Stimulated activated naive CD4-positive, alpha-beta T cell treated with Interleukin-2 at 50 U/mL for 16 hours (primary cell): ENCODE data around the gene GPS1.

Source experiments
- DNase-seq: peaks from one replicate; lab custom pipeline; 2025; lab: John Stamatoyannopoulos, UW

The GPS1 gene

DNA sequence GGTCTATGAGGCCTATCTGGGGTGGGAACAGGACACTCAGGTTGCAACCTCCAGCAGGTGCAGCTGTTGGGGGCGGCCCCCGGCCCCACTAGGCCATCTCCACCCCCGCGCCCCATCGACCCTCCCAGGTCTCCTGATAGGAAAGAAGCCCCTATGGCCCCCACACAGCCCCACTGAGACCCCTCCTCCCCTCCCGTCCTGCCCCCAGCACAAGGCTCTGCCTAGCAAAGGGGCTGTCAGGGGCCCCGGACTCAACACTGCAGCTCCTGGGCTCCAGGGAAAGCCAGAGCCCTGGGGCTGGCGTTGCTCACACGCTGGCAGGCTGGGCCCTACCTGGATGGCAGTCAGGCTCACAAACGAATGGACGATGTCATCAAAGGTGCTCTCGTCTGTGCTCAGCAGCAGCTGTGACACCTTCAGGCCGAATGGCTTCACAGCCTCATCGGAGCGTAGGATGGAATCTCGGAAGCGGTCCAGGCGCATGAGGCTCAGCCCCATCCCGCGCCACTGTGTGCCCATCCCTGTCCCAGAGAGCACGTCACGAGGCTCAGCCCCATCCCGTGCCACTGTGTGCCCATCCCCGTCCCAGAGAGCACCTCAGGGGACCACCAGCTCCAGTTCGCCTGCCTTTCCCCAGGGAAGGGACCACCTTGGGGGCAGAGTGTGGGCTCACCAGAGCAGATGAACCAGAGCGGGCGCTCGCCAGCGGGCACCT, 39.0 kb downstream of the GPS1 start:
- DNase-seq, result no peak

DNA sequence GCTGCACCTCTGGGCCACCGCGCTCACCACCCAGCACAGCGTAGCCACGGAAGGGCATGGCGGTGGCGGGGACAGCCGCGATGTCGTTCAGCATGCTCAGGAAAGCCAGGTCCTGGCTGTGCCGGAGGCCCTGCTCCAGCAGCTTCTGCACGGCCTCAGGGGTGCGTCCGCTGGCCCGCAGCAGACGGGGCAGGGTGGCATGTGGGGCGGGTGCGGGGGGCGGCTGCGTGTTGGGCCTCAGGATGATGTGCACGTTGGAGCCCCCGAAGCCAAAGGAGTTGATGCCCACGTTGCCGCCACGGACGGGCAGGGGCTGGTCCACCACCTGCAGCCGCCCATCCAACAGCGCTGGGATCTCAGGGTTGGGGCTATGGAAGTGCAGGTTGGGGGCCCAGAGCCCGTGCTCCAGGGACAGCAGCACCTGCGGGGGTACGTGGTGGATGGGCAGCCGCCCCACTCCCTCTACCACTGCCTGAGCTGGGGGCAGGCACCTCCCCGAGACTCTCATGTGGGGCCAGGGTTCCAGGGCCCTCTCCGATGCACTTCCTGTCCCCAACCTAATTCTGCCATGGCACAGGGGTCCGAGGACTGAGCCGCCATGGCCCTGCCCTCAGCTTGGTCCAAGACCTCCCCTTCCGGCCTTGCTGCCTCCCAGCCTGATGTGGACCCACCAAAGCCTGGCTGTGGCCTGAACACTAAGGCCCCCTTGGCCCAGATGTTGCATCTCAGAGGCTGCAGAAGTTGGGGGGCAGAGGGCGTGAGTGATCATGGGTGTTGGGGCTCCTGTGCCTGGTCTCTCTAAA, 39.8 kb downstream of the GPS1 start:
- DNase-seq, result no peak

DNA sequence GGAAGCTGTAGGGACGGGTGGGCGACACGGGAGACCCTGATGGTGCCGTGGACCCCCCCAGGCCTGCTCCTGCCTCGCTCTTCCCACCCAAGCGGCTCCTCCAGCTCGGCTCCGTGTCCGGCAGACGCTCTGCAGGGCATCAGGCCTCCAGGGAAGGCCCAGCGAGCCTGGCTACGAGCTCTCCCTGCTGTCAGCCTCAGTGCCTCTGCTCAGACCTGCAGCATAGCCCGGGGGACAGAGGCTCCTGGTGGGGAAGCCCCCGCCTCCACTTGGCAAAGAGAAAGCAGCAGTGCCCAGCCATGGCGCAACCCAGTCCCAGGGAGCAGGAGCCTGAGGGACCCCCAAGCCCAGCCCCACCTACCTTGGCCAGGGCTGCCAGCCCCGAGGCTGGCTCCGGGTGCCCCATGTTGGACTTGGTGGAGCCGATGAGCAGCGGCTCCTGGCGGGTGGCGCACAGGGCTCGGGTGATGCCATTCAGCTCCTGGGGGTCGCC, 40.4 kb downstream of the GPS1 start:
- DNase-seq, result no peak

DNA sequence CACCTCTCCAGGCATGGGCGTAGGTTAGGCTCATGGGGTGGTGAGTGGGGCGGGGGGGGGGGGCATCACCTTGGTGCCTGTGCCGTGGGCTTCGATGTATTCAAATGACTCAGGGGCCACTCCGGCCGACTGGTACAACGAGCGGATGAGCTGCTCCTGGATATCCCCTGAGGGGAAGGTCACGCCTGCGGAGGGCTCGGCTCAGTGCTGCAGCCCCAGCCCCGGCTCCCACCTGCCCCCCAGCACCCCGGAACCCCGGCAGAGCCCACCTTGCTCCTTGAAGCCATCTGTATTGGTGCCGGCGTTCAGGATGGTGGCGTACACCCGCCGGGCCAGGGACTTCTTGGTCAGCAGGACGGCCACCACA, 40.9 kb downstream of the GPS1 start:
- no peak for DNase-seq

DNA sequence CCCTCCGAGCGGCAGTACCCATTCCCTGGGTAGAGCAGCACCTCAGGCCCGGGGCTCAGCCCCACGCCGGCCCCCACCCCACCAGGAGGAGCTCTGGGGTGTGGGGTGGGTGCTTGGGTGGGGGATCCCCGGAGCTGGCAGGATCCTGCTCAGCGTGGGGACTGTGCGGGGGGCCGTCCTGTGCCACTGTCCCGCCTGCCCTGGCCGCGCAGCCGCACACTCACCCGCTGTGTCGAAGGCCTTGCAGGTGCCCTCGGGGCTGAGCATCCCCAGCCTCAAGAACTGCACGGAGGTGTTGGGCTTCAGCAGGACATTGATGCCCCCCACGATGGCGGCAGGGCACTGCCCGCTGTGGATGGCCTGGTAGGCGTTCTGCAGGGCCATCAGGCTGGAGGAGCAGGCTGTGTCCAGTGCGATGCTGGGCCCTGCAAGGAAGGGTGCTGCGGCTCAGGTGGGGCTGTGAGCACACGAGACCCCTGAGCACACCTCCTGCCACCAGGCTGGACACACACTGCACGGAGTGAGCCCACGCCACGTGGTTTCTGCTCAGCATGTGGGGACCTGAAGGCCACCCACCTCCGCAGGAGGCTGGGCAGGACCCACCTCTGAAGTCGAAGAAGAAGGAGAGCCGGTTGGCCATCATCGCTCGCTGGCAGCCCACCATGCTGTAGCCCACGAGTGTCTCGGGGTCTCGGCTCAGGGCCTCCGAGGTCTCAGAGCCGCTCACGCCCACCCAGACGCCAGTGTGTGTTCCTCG, 41.5 kb downstream of the GPS1 start:
- no peak for DNase-seq

DNA sequence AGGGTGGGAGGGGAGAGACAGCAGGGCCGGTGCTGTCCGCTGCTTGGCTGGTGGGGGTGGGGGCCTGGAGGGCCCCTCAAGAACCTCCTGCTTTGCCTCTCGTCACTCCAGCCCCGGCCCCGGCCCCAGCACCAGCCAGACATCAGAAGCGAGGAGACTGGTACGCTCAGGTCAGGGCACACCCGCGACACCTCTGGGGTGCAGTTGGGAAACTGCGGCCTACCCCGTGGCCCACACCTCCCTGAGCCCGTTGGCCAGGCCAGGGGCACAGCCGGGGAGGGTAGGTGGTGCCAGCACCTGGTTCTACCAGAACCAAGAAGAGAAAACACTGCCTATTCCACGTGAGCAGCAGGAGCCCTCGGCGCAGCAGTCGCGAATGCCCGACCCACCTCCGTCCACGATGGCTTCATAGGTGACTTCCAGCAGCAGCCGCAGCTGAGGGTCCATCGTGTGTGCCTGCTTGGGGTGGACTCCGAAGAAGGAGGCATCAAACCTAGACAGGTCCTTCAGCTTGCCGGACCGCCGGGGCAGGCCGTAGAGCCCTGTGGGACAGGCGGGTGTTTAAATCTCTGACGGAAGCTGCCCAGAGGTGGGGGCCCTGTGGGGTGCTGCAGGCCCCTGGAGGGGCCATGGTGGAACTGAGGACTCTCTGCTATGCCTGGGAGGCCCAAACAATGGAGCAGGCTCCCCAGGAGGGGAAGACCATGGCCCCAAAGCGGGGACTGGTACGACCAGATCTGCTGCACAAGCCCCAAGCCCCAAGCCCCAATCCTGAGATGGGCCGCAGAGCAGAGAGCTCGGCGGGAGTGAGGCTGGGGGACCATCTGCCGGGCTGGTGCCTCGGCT, 43.5 kb downstream of the GPS1 start:
- DNase-seq, result no peak

DNA sequence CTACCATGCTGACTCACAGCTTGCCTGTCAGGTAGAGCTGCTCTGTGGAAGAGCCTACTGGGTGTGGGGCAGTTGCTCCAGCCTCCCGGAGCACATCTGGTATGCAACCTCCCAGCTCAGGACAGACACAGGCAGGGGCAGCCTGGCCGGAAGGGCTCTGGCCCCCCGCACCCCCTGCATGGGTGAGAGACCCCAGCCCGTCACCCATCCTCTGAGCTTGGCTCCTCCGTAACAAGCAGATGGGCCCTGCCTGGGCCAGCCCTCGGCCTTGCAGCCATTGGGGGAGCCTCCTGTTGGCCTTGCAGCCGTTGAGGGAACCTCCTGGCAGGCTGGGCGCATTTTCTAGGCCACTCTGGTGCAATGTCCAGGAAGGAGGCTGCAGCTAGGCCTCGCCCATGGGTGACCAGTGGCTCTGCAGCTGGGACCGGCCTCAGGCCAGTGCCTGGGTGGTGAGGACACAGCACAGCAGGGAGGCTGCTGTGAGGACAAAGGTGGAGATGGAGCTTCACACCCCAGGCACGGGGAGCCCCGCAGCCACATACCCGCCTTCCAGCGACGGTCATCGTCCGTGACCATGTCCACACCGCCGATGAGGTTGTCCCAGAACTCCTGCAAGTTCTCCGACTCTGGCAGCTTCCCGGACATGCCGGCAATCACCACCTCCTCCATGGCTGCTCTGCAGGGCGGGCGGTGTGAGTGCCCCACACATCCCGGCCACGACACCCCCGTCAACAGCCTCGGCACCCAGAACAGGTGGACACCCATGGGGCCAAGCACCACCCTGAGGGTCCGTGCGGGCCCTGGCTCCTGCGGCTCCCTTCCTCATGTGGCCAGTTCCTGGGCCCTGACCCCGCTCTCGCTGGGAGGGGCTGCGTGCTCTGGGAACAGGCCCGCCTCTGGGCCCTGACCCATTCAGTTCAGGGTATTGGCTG, 44.3 kb downstream of the GPS1 start:
- DNase-seq, result no peak

DNA sequence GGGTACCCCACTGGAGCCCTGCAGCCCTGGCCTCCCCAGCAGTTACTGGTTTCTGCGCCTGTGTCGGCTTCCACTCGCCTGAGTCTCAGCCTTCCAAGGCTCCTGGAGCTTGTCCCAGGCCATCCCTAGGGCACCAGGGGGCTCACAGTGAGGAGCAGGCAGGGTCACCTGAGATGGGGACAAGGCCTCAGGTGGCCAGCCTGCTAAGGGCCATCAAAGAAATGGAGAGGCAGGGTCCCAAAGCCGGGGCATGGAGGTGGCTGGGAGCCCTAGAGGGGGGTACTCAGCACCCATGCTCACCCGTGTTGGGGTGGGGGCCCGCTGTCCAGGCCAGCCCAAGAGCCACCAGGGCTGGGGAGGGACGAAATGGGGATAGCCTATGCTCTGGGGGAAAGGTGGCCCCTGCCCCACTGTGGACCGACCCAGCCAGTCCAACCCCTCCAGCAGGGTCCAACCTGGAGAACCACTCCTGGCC, 45.0 kb downstream of the GPS1 start:
- no peak for DNase-seq

DNA sequence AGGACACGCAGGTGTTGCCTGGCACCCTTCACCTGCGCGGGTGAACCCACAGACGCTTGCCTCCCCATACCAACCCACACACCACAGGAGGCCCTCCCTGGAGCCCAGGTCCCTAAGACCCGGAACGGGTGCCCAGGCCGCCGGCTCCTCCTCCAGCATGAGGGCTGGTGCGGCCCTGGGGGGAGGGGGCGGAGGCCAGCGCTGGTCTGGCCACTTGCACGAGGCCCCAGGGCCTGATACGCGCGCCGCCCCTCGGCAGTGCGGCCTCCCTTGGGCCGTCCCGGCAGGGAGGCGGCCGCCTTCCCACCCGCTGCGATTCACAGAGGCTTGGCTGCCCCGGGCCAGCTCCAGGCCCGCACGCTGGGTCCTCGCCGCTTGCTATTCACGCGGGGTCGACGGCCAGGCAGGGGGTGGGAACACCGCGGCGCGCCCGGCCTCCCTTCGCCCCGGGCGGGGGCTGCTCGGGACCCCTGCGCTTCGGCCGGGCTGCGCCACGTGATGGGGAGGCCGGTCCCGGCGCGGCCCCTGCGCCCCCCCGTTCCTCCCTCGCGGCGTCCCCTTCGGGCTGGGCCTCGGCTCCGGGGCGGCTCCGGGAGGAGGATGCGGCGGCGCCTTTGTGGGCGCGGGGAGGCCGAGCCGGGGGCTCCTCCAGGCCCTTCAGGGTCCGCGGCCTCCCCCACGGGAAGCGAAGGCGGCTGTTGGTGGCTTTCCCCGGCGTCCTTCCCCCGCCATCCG, 45.7 kb downstream of the GPS1 start:
- peak; percentile 42 for DNase-seq

DNA sequence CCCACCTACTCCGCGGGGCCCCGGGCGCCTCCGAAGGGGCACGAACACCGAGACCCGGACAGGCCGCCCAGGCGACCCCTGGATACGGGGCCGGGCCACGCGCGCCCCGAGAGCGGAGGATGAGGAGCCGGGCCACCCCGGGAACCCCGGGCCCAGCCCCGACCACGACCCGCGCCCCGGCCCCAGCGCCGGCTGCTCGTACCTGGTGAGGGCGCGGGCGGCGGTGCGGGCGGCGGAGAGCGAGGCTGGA, 46.1 kb downstream of the GPS1 start:
- no peak for DNase-seq

DNA sequence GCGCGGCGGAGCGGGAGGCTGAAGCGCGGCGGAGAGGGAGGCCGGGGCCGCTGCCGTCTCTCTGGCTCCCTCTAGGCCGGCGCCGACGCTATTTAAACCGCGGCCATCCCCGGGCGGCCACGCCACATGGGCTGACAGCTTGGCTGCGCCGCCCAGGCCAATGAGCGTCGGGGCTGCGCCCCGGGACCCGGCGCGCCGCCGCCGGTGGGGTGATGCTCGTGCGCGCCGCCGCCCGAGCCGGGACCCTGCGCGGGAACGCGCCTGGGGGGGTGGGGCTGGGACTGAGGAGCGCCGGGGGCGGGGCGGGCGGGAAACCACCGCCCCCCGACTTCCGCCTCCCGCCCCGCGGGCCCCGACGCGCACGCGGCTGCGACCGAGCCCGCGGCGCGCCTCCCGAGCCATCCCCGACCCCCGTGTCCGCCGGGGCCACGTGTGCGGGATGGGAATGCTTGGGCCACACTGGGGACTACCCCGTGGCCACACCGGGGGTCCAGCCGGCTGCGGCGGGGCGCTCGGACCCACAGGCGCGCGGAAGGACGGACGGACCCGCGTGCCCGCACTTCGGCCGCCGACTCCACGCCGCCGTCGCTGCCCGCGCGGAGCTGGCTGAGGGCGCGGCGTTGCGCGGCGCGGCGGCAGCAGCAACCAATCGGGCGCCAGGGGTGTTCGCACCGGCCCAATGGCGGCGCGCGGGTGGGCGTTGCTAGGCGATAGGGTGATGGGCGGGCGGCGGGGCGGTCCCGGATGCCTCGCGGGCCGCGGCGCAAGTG, 46.7 kb downstream of the GPS1 start, which contains the start of gene FASN:
FASN (minus strand) TSS at position 68 of the 770 bp plus-strand sequence. CDS start 1,791 bp downstream, outside the sequence.
- peak; percentile 94 for DNase-seq

DNA sequence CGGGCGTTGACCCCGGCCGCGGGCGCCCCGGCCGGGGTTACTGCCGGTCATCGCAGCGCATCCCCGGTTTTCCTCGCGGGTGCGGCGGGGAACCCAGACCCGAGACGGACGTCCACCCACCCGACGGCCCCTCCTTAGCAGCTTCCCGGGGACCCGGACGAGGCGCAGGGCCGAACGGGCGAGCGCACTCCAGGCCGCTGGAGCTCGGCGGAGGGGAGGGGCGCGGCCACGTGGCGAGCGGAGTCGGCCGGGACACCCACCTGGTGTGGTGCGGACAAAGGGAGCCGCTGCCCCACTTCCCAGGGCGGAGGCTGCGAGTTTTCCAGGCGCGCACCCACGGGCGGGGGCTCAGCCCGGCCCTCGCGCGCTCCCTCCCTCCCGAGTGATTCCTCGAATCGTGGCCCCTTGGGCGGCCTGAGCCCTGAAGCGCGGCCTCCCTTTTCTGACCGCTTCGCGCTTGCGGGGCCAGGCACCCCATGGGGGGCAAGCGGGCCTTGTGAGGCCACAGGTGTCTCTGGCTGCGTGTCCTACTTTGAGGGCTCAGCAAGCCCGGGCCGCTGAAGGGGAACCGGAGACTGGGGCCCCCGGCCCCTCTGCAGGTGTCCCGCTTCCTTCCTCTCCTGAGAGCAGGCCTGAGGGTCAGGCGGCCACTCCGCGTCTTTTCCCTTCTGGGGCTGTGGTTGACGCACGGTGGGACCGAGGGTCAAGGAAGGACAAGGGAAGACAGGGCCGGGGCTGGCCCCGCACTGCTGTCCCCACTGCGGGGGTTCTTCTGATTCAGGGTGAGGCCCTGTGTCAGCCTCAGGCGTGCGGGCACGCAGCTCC, 47.5 kb downstream of the GPS1 start:
- DNase-seq, result no peak

DNA sequence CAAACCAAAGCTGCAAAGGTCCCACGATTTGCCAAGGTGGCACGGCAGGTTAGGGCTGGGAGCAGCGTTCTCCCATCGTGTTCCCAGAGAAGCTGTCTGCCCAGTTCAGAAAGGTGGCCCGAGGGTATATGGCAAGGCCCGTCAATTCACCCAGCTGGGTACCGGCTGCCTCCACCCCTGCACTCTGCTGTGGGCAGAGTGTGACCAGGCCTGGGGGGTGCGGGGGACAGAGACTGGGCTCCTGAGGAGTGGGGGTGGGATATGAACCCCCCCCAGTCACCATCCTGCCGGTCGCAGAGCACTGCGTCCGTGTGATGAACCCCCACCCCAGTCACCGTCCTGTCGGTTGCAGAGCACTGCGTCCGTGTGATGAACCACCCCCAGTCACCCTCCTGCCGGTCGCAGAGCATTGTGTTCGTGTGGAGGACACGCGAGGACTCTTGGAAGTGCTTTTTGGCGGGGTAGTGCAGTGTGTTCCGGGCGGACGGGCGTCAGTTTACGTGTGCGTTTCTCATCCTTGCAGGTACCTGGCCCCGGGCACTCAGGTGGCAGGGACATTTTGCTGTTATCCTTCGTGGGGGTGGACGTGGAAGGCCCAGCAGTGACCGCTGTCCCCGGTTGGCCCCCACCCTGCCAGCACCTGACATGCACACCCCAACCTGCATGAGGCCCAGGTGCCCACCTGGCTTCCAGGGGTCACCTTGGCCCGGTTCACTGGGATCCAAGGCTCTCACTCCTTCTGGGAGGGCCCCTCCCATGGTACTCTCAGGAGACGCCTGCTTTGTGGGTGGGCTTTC, 49.0 kb downstream of the GPS1 start:
- no peak for DNase-seq

DNA sequence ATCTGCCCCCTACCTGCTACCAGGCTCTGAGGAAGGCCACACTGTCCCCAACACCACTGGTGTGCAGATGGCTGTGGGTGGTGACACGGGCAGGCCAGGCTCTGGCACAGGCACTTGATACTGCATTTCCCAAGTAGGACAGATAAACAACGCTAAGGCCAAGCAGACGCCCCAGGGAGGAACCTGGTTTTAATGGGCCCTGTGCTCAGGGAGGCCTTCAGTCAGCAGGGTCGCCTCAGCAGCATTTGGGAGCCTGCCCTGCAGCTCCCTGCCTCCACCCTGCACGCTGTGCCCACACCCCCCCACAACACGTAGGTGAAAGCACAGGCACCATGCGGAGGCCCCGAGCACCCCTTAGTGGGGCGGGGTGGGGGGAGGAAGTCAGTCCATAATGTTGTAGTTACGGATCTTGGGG, 49.6 kb downstream of the GPS1 start:
- DNase-seq, result no peak

DNA sequence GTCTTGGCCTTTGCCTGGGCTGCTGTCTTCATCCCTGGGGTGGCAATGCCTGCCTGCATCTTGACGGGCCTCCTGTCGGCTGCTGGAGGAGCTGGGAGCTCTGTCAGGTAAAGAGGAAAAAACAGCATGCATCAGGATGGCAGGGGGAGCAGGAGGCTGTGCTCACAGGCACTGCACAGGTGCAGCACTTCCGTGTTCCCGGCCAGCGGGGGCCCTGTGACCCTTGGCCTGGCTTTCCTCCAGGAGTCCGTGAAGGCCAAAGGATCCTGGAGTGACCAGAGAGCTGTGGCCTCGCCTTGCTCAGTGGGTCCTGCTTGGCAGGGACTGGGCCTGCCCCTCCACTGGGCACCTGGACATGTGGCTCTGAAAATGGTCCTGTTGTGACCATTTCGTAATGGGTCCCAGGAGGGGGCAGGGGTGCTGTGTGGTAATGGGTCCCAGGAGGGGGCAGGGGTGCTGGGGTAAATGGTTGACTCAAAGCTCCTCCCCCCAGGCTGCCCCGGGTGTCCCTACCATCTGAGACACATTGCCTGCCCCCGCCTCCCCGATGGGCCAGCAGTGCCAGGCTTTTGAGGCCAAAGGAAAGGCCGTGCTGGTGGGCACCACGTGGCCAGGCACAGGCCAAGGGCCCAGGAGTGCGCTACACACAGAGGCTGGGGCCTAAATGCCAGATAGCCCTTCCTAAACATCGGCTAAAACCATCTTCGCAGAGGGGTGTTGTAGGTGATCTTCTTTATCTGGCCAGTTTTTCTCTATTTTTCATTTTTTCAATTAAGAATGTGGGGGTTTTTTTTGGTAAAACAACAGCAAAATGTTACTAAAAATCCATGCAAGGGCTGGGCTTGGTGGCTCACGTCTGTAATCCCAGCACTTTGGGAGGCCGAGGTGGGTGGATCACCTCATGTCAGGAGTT, 50.3 kb downstream of the GPS1 start:
- DNase-seq, result no peak
